COLO668 (cell line): ENCODE measurements around the gene MRFAP1L1.
"Not testable (repeated sequence)": the region's sequence is repeated elsewhere in the genome, so short reads cannot be mapped to it uniquely, and the experiment has no call there.

Experiments used
- DNase-seq: peaks from one replicate; lab custom pipeline; 2025; ENCODE audit not compliant: unreplicated experiment; lab: John Stamatoyannopoulos, UW

The MRFAP1L1 gene

DNA sequence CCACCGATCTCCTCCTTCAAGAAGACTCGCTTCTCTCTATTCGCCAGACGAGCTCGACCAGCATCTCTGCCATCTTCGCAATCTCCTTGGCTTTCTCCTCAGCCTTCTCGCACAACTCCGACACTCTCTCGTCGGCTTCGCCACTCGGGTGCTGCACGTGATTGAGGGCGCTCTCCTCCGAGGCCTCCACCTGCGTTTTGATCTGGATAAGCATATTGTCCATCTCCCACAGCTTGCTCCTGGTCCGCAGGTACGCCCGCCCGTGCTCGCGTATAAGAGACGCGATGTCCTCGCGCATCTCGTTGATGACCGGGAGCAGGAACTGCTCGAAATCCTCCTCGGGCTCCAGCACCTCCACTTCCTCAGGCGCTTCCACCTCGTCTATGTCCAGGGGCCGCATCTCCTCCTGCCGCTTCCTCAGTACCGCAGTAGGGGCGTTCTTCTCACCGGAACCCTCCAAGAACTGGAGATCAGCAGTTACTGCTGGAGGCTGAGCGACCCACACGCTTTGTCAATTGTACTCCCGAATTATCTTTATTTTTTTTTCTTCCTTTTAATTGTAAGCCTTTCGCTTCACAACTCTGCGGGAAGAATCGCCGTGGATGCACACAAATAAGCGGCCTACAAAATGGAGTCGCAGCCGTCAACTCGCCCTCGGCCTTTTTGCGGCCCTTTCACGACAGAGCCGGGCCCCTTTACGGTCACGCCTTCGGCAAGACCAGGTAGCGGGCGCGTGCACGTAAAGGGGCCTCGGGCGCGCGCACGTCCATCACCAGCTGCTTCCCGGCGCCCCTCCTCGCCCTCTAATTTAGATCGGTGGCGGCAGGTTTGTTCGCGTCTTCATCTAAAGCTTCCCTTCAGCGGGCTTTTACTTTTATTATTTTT lies at the start of gene MRFAP1L1:
Gene MRFAP1L1 (minus strand): TSS at position 636 of the 885 bp plus-strand sequence. CDS start 236 bp downstream, at position 400.
- peak; percentile 99 for DNase-seq

- DNase-seq, result no peak
Observed at GRCh38 chr4:6758728-6759127, 49.1 kb upstream of the MRFAP1L1 start.

DNA sequence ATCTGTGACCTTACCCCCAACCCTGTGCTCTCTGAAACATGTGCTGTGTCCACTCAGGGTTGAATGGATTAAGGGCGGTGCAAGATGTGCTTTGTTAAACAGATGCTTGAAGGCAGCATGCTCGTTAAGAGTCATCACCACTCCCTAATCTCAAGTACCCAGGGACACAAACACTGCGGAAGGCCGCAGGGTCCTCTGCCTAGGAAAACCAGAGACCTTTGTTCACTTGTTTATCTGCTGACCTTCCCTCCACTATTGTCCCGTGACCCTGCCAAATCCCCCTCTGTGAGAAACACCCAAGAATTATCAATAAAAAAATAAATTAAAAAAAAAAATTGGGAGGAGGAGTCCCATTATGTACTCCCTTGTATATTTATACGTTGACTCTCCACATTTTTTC lies 46.7 kb upstream of the MRFAP1L1 start:
- not testable (repeated sequence) for DNase-seq

- DNase-seq, result no peak
Observed at GRCh38 chr4:6755088-6755753, 45.6 kb upstream of the MRFAP1L1 start.

DNA sequence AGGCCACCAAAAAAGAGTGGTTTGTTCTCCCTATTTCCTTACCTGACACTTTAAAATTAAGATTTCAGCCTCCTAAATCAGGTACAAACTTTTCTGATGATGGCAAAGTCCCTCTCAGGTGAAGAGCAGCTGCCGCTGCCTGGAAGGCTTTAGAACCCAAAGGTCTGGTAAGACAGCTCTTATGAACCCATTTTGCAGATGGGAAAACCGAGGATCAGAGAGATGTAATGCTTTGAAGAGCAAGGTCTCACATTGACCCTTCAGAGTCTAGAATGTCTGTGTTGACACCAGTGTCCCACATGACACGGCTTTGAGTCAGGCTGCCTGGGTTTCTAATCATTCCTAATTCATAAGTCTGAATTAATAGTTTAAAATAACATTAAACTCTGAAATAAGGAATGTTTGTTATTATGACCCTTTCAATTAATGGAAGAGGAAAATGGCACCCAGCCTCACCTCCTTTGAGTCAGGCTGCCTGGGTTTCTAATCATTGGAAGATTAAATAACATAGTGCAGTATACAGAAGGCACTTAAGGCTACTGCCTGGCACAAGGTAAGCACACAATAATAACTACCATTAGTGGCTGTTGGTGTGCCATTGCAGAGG lies 44.9 kb upstream of the MRFAP1L1 start:
- DNase-seq, result no peak

GRCh38 chr4:6753891-6754290 lies 44.2 kb upstream of the MRFAP1L1 start:
- DNase-seq, result no peak

- no peak for DNase-seq
Observed at GRCh38 chr4:6753103-6753560, 43.5 kb upstream of the MRFAP1L1 start.

- no peak for DNase-seq
Observed at GRCh38 chr4:6752486-6752829, 42.8 kb upstream of the MRFAP1L1 start.

GRCh38 chr4:6751611-6752485 lies 42.2 kb upstream of the MRFAP1L1 start:
- DNase-seq, result peak; percentile 42

DNA sequence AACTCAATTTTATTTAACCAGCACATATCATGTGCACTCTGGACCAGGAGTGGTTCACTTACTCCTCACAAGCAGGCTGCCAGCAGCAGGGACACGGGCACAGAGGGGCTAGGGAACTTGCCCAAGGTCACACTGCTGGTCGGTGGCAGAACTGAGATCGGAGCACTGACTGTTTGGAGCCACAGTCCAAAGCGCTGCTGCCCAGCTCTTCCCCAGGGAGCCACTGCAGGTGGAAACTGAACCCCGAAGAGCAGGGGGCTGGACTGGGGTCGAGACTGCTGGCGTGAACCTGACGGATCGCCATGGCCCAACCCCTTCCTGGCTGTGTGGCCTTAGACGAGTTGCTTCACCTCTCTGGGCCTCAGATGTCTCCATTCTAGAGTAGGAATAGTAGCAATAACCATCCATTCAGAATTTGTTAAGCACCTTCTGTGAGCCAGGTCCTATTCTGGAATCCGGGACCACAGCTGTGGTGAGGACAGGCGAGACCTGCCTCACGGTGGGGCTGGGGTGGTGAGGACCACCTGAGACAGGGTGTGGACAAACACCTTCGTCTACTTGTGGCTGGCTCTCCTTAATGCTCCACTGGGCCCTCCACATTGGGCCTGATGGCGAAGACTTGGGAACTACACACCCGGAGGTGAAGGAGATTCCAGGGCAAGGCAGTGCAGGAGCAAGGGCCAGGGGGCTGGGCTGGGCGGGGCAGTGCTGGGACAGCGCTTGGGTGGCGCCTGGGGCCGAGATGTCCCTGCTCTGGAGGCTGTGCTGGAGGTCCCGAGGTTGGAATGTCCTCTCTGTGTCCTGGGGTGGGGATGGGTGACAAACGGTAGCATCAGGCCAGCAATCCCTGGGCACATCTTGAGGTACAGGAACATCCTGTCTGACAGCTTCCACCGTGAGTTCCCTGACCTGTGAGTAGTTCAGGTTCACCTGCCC lies 40.9 kb upstream of the MRFAP1L1 start:
- DNase-seq, result no peak

GRCh38 chr4:6749340-6750171 lies 39.9 kb upstream of the MRFAP1L1 start:
- peak; percentile 70 for DNase-seq

- no peak for DNase-seq
Observed at GRCh38 chr4:6748286-6748685, 38.6 kb upstream of the MRFAP1L1 start.

GRCh38 chr4:6747294-6748051 lies 37.8 kb upstream of the MRFAP1L1 start:
- DNase-seq, result peak; percentile 30

DNA sequence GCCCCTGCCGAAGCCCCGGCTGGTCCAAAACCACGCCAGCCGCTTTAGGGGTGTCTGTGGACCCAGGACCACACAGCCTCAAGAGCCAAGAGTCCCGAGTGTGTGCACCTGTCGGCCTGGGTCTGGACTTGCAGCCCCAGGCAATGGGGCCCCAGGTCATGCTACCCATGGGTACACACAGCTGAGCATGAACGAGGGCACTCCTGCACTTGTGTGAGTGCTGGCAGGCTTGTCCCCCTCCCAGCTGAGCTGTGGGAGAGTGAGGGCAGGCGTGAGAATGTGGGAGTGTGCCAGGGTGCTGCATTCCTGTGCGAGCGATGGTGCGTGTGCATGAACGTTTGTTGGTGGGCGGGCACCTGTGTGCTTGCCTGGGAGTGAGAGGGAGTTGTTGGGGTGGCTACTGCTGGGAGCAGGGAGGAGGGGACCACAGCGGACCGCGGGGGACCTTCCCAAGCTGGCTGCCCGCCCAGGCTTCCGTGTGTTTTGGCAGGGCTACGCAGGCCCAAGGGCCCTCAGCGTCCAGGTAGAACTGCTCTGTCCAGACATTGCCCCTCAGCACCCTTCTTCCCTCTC lies 37.1 kb upstream of the MRFAP1L1 start:
- DNase-seq, result peak; percentile 51

DNA sequence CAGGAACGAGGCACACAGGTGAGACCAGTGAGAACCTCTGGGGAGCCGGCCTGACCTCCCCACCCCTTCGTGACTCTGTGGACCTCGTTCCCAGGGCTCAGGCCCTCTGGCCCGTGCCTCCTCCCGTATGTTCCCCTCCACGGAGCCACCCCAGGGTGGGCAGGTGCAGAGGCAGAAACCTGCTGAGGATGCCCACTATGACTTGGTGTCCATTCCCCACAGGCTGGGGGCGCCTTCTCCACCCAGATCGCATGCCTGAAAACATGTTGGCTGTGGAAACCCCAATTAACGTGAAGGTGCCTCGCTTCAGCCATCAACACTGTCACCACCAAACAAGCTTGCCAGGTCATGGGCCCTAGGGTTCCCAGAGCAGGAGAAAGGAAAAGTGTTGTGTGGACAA lies 33.3 kb upstream of the MRFAP1L1 start:
- DNase-seq, result no peak

DNA sequence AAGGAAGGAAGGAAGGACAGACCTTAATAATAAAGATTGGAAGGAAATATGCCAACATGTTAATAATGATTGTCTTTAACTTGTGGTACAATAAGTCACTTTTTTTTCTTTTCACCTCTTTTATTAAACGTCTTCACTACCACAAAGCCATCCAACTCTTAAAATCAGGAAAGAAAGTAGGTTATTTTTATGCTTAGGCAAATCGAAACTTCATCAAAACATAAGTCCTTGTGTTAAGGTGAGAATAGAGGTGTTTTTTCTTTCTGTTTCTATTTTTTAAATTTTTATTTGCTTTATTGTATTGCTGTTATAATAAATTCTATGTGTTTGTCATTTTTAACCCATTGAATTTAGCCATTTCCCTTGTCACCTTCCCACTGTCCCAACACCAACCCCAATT lies 32.8 kb upstream of the MRFAP1L1 start:
- no peak for DNase-seq

GRCh38 chr4:6740347-6740746 lies 30.7 kb upstream of the MRFAP1L1 start:
- no peak for DNase-seq

GRCh38 chr4:6739920-6740319 lies 30.3 kb upstream of the MRFAP1L1 start:
- no peak for DNase-seq
